IPS-NIHi11 (cell line): Measurements from ENCODE around the gene THRB.
A peak's percentile ranks its signal among the peaks of the same experiment; 100 is the strongest.

Experiments
- DNase-seq: peaks from one replicate; pipeline ENCODE4 v3.0.0; 2012; ENCODE audit warnings: mixed read lengths, low spot score

THRB gene

DNA sequence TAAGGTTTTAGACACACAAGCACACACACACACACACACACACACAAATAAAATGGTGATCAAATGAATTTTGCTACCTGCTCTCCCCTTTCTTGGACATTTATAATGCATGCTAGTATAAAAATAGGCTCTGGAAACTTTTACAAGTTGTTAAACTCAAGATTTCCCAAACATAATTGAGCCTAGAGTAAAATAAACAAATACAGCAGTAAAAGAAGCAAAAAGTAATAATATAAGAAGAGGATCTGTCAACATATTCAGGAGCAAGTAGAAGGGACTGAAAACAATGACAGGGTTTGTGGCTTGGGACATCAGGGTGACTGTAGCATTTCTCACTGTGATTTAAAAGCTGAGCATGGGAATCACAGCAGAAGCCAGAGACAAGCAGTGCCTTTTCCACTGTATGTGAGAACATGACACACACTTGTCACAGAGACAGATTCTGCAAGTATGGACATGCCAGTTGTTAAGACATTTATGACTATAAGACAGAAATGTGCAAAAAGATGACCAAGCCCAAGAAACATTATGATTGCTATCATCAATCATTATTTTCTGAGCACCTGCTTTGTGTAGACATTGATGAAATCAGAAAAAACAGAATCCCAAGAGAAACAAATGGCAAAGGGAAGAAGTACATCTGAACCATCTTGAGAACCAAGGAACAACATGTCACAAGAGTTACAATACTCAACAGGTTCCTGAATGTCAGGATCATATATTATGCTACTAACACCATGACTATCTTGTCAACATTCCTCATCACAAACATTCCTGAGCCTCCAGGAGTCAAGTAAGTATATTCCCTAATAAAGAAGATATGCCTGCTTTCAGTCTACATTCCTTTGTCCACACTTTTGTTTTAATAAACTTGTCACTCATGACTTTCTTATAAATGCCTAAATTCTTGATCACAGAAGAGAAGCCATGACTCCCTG, 7.1 kb downstream of the THRB start:
- no peak for DNase-seq

DNA sequence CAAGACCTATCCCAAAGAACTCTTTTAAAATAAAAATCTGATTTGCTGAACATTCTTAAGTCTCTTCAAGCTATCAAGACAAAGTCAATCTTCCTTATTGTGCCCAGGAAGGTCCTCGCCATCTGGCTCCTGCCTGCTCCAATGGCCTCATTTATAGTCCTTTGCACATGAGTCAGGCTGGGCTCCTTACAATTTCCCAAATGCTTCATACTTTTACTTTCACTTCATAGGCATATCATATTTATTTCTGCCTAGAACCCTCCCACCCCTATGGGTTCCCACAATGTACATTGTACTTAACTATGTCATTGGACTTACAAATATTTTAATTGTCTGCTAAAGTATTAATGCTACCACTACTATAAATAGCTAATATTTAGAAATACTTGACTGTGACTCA, 9.1 kb downstream of the THRB start:
- DNase-seq = no peak

DNA sequence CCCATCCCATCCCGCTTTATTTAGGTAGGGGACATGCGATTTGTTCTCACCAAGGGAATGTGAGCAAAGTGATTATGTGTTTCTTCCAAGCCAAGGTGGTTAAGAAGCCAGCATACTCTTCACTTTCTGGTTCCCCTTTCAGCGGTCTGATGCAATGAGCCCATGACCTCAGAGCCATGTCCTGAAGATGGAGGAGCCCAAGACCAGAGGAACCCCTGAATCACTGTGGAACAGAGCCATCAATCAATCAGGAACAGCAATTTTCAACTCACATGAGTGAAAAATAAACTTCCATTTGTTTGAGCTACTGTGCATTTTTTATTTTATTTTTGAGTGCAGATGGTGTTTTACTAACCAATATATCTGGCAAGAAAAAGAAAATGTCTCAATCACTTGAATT, 10.8 kb downstream of the THRB start:
- DNase-seq = no peak

GRCh38 chr3:24482096-24482705, 12.4 kb downstream of the THRB start:
- no peak for DNase-seq

DNA sequence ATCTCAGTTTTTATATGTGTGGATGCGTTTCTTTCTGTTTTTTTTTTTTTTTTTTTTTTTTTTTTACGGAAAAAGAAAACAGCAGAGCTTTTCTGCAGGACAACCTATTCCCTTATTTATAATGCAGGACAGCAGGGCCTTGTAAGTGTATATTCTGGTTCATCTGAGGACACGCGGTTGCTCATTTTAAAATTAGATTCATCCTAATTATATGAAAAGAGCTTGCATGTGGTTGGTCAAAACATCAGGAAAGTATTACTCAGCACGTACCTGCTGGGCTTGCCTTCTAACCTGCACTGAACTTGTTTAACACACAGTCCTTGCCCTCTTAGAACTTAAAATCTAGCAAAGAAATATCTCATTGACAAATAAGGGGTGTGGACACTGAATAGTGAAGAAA, 13.5 kb downstream of the THRB start:
- no peak for DNase-seq

- no peak for DNase-seq
These were observed 14.2 kb downstream of the THRB start for GRCh38 chr3:24480497-24480896.

DNA sequence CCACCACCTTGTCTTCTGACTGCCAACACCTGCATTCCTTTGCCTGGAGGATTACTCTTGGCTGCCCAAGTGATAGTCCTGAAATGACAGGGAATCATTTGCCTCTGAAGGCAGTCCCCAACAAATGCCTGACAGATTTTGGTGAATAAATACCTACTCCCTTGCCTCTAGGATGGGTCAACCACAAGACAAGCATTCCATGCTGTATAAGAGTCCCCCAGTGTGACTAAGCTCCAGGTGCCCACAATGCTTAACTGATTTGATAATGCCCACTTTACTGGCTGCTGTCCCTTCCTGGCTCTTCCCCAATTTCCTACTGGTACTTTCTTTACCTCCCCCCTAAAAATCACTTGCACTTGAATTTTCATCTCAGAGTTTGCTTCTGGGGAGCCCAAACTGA, 14.8 kb downstream of the THRB start:
- DNase-seq = no peak

GRCh38 chr3:24476871-24477656, 17.6 kb downstream of the THRB start:
- DNase-seq = peak; percentile 17

DNA sequence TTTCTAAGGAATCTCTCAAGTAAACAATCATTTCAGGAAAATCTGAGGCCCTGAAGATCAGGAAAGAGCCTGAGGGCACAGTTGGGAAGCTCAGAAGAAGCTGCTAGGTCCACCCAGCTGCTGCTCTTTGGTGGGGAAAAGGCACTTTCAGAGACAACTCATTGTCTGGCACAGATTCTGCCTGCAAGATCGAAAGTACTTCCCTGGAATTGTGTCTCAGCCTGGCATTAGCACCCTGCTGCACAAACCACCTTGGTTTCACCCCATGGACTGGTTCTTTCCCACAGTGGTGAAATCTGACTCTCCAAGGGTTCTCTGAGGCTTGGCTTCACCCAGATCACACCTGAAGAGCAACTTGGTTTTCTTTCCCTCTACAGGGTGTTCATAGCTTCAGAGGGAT, 18.7 kb downstream of the THRB start:
- peak; percentile 22 for DNase-seq

GRCh38 chr3:24474862-24475261, 19.8 kb downstream of the THRB start:
- DNase-seq = no peak

GRCh38 chr3:24472358-24472757, 22.3 kb downstream of the THRB start:
- DNase-seq = no peak

- no peak for DNase-seq
These were observed 23.2 kb downstream of the THRB start for GRCh38 chr3:24471486-24471885.

DNA sequence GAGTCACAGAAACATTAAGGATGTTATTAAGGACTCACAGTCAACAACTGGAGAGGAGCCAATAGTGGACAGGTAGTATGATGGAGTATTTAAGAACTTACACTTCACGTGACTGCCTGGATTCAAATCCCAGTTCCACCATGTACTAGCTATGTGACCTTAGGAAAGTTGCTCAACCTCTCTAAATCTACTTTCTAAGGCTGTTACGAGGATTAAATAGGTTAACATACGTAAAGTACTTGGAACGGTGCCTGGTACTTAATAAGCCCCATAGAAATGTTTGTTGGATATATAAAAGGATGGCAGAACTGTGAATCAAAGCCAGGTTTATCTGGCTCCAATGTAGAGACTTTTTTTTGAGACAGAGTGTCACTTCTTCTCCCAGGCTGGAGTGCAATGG, 24.4 kb downstream of the THRB start:
- no peak for DNase-seq

- DNase-seq = no peak
These were observed 30.3 kb downstream of the THRB start for GRCh38 chr3:24464389-24464788.

DNA sequence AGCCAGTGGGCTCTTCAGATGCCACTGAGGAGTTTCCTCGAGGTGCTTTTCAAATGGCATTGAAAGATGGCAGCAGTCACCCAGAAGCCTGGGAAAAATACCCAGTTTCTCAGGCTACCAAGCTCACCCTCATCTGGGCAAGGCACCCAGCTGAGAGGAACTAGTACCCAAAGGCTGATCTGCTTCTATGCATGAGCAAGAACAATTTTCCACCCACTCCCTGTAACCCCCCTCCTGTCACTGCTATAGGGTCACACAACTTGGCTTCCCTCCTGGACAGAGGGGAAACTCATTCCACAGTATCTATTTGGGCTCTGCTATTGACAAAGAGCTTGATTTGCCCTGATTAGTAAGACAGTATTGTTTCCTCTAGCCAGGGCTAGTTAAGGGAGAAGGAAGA, 31.9 kb downstream of the THRB start:
- no peak for DNase-seq

GRCh38 chr3:24460974-24461373, 33.7 kb downstream of the THRB start:
- DNase-seq = no peak

DNA sequence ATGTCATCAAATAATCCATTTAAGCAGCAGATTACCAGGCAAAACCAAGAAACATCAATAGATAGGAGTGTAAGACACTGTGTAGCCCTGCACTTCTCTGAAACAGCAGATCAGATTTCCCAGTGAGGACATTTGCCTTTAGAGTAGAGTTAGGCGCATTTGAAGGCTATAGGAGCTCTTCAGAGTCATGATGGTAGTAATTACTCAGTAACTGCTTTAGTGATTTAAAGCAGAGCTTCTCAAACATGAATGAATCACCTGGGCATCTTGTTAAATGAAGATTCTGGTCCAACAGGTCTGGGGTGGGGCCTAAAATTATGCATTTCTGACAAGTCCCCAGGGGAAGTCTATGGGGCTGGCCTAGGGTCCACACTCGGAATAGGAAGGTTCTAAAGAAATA, 36.9 kb downstream of the THRB start:
- no peak for DNase-seq

- DNase-seq = no peak
These were observed 39.8 kb downstream of the THRB start for GRCh38 chr3:24454856-24455255.

DNA sequence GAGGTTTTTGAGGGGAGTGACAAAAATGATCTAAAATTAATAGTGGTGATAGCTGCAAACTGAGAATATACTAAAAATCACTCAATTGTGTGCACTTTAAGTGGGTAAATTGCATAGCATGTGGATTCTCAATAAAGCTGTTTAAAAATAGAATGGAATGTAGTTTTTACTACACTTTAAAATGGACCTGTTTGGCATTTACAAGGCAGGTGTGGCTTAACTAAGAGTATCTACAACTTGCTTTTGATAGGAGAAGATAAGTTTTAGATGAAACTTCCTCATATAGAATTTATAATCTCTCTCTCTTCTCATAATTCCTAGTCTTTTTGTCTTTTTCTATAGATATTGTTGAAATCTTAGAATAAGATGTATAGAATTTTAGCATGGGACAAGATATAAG, 40.3 kb downstream of the THRB start:
- DNase-seq = no peak

- DNase-seq = no peak
These were observed 43.1 kb downstream of the THRB start for GRCh38 chr3:24451461-24452099.

GRCh38 chr3:24450160-24450907, 44.3 kb downstream of the THRB start:
- DNase-seq = no peak

- no peak for DNase-seq
These were observed 46.8 kb downstream of the THRB start for GRCh38 chr3:24447836-24448235.
